Sigmoid colon (tissue), 7 donors: ENCODE measurements around the gene BRPF3. TPM values are rescaled to one million over a fixed set of nuclear protein-coding genes. Genes with fewer than 3 reads are reported as not detected.

Source experiments
- DNase-seq: peaks from one replicate; pipeline ENCODE4 v3.0.0-alpha.2; 2019
- H3K27ac ChIP-seq, 4 donors: fragments of 200-600 bp; sonication (generic); one replicate each; pipeline ENCODE4 v1.5.1; 2016 to 2019; ENCODE audit warnings: mild to moderate bottlenecking in 1 of 4
- H3K27me3 ChIP-seq, 3 donors: fragments of 200-600 bp; sonication (generic); one replicate each; pipeline ENCODE4 v1.5.1; 2019; ENCODE audit warnings: mild to moderate bottlenecking in 1 of 3
- H3K36me3 ChIP-seq, 4 donors: fragments of 200-600 bp; sonication (generic); one replicate each; pipeline ENCODE4 v1.5.1; 2016 to 2019
- H3K4me1 ChIP-seq, 4 donors: fragments of 200-600 bp; sonication (generic); one replicate each; pipeline ENCODE4 v1.5.1; 2017 to 2019
- H3K4me3 ChIP-seq, 4 donors: fragments of 200-600 bp; sonication (generic); one replicate each; pipeline ENCODE4 v1.5.1; 2017 to 2019; ENCODE audit warnings: mild to moderate bottlenecking in 2 of 4, moderate library complexity in 1 of 4
- H3K9me3 ChIP-seq, 4 donors: fragments of 200-600 bp in 3 of 4; sonication (generic) in 3 of 4; one replicate each; pipeline versions ENCODE4 v1.5.1 to v1.6.1; 2013 to 2019
- CTCF ChIP-seq, 4 experiments: fragments of 450-650 bp in 3 of 4; fragments of 200-600 bp in 1 of 4; IDR thresholded peaks; one replicate each; pipeline ENCODE4 v1.5.1; 2016 to 2019; ENCODE audit warnings: antibody characterized with exemption in 4 of 4, mild to moderate bottlenecking in 3 of 4, moderate library complexity in 2 of 4
- EP300 ChIP-seq, 4 donors: sonication (generic); formaldehyde crosslinking; IDR thresholded peaks; one replicate each; pipeline ENCODE4 v1.6.1; 2017; ENCODE audit warnings: antibody characterized with exemption in 4 of 4
- POLR2A ChIP-seq, 2 donors: fragments of 450-650 bp; IDR thresholded peaks; one replicate each; pipeline ENCODE4 v1.6.1; 2016; ENCODE audit warnings: antibody characterized with exemption in 2 of 2, mild to moderate bottlenecking in 2 of 2, moderate library complexity in 2 of 2
- POLR2AphosphoS5 ChIP-seq, 4 donors: sonication (generic); formaldehyde crosslinking; IDR thresholded peaks; one replicate each; pipeline ENCODE4 v1.6.1; 2017; ENCODE audit warnings: antibody characterized with exemption in 4 of 4
- WGBS, 2 donors: extraction: QIAGEN DNeasy Blood & Tissue Kit; methylation state at CpG; one replicate each; pipeline ENCODE4 v1.1.7; 2013; 5-methylcytosine and 5-hydroxymethylcytosine counted together
- intact Hi-C: fragments of 100-400 bp; cut with DNase I; formaldehyde crosslinking; loops from one replicate; pipeline ENCODE4 v1.15.1; 2023
- polyA plus RNA-seq, 3 donors: library from polyadenylated mRNA; stranded (reverse); fragments of 200-250 nt; gene quantifications; one replicate each; pipeline ENCODE4 v1.2.3, GENCODE V29; 2013
- total RNA-seq, 4 donors: library from RNA; depleted of rRNA; stranded (reverse); fragments of >200 nt; gene quantifications; one replicate each; pipeline ENCODE4 v1.1.0, GENCODE V29; 2016
- donor health status: healthy with polysubstance abuse.
- donor health status: Bipolar disorder and iron deficiency.
- donor health status: healthy.

The BRPF3 gene
- total and polyA plus RNA-seq, 7 donors: 11.2 to 41.8 (median 26.9) TPM

DNA sequence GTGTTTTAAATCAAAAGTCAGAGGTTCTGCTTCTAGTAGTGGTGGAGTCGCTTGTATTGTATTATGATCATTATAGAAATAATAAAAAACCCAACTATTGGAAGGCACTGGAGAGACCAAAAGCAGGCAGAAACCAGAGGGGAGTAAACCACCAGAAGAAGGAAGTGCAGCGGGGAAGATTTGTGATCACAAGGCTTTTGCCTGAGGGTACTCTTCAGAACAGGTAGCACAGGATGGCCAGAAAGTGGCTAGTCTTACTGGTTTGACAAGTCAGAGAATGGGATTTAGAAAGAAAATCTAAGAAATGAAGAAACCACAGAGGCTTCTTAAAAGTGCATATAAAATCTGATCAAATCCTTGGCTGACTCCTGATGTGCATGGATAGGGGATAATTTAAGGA is 42.3 kb upstream of the BRPF3 start:
- TF ChIP-seq POLR2A (IDR thresholded peaks at IDR 0.05) (no peak), CTCF (IDR thresholded peaks at IDR 0.05) (no peak), EP300 (IDR thresholded peaks at IDR 0.05) (no peak), POLR2AphosphoS5 (IDR thresholded peaks at IDR 0.05) (no peak)
- Histone ChIP-seq H3K27ac (no peak overlapping the region), H3K9me3 (no peaks in the 10 kb centered on the region), H3K4me3 (no peak overlapping the region), H3K36me3 (no peaks in the 10 kb centered on the region), H3K4me1 (no peaks in the 10 kb centered on the region), H3K27me3 (no peaks in the 10 kb centered on the region)
- WGBS, 2 donors: 88 to 97% methylated on average over 2 of the region's 2 CpGs
- intact Hi-C loops: no loop called here
- no peak for DNase-seq

DNA sequence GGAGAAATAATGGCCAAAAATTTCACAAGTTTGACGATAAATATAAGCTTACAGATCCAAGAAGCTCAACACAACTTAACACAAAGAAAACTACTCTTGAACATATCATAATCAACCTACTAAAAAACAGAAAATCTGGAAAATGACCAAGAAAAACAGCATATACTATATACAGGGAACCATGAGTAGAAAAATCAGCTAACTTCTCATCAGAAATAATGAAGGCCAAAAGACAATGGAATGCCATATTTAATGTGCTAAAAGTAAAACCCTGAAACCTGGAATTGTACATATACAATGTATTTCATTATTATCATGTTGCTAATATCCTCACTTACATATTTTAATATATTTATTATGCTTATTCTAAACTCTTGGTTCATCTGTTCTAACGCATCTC is 40.9 kb upstream of the BRPF3 start:
- Histone ChIP-seq H3K4me1 (no peaks in the 10 kb centered on the region), H3K4me3 (no peak overlapping the region), H3K36me3 (no peaks in the 10 kb centered on the region), H3K9me3 (no peaks in the 10 kb centered on the region), H3K27ac (no peak overlapping the region), H3K27me3 (no peaks in the 10 kb centered on the region)
- 95 to 97% methylated on average over 2 of the region's 2 CpGs for WGBS, 2 donors
- no peak for TF ChIP-seq POLR2A (IDR thresholded peaks at IDR 0.05)
- TF ChIP-seq POLR2AphosphoS5 (IDR thresholded peaks at IDR 0.05): no peak
- TF ChIP-seq EP300 (IDR thresholded peaks at IDR 0.05): no peak
- no peak for TF ChIP-seq CTCF (IDR thresholded peaks at IDR 0.05)
- intact Hi-C loops: no loop called here
- DNase-seq: no peak

DNA sequence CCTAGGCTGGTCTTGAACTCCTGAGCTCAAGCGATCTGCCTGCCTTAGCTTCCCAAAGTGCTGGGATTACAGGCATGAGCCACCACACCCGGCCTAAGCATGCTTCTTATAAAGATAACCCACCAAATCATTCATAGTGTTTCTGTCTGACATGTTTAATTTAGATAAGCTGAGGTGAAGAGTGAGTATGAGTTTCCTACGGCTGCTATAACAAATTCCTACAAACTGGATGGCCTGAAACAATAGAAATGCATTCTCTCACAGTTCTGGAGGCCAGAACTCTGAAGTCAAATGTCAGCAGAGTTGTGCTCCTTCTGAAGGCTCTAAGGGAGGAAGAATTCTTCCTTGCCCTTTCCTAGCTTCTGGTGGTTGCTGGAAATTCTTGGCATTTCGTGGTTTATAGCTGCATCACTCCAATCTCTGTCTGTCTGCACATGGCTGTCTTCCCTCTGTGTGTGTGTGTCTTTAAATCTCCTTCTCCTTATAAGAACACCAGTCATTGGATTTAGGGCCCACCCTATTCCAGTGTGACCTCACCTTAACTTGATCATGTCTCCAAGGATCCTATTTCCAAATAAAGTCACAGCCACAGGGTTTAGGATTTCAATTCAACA is 36.3 kb upstream of the BRPF3 start:
- no peaks in the 10 kb centered on the region for H3K36me3 ChIP-seq
- no peak overlapping the region for H3K4me3 ChIP-seq
- intact Hi-C loops: no loop called here
- no peak for DNase-seq
- 92 to 96% methylated on average over 4 of the region's 4 CpGs for WGBS, 2 donors
- H3K9me3 ChIP-seq: no peaks in the 10 kb centered on the region
- no peak overlapping the region for H3K27ac ChIP-seq
- TF ChIP-seq POLR2A (IDR thresholded peaks at IDR 0.05) (no peak), CTCF (IDR thresholded peaks at IDR 0.05) (no peak), EP300 (IDR thresholded peaks at IDR 0.05) (no peak), POLR2AphosphoS5 (IDR thresholded peaks at IDR 0.05) (no peak)
- no peaks in the 10 kb centered on the region for H3K4me1 ChIP-seq
- no peaks in the 10 kb centered on the region for H3K27me3 ChIP-seq

DNA sequence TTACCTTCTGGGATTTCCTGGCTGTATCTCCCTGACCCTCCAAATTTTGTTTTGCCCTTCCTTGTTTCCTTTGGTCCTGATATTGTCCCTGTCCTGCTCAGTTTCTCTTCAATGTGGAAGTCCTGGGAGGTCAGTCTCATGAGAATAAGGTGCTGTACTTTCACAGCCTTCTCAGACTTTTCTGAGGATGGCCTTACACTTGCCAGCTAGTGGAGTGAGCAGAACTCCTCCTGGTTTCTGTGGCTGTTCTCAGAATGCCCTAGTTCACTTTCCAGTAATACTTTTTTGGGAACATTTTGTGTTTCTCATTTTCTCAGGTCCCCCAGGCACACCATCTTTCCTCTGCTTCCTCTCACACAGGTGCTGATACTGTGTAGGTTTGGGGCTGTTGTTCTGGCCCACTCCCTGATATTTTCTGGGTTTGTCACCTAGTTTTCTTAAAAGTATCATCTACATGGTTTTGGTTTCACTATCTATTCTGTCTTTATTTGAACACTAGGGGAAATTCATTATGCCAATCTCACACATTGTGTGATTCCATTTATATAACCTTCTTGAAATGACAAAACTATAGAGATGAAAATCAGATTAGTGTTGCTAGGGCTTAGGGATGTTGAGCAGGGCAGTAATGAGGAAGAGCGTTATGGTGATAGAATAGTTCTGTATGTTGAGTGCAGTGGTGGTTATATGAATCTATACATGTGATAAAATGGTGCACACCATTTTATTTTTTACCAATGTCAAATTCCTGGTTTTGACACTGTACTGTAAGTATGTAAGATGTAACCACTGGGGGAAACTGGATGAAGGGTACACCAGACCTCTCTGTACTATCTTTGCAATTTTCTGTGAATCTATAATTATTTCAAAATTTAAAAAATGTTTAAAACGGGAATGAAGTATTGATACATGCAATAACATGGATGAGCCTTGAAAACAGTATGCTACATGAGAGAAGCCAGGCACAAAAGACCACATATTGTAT is 27.2 kb upstream of the BRPF3 start:
- intact Hi-C loops: no loop called here
- H3K4me1 ChIP-seq: no peaks in the 10 kb centered on the region
- WGBS, 2 donors: 90 to 94% methylated on average over 2 of the region's 2 CpGs
- no peaks in the 10 kb centered on the region for H3K9me3 ChIP-seq
- no peak overlapping the region for H3K27ac ChIP-seq
- no peak overlapping the region for H3K4me3 ChIP-seq
- DNase-seq: no peak
- TF ChIP-seq POLR2A (IDR thresholded peaks at IDR 0.05) (no peak), POLR2AphosphoS5 (IDR thresholded peaks at IDR 0.05) (no peak), CTCF (IDR thresholded peaks at IDR 0.05) (no peak), EP300 (IDR thresholded peaks at IDR 0.05) (no peak)
- H3K36me3 ChIP-seq: no peaks in the 10 kb centered on the region
- no peaks in the 10 kb centered on the region for H3K27me3 ChIP-seq
